ENCODE data around the gene TUBB3. TPM values are rescaled to one million over a fixed set of nuclear protein-coding genes. Genes with fewer than 3 reads are reported as not detected.

The TUBB3 gene
- total RNA-seq, 1 donor from 2014 or later: 541 TPM

- DNase-seq (ENCODE audit: low read depth, low spot score): no peak
- H3K4me3 Mint-ChIP-seq: no peak overlapping the region
- TF ChIP-seq CTCF (conservative IDR thresholded peaks at IDR 0.05): no peak
- H3K27ac Mint-ChIP-seq (ENCODE audit: unreplicated experiment): no peak overlapping the region
- H3K27me3 Mint-ChIP-seq (ENCODE audit: low read depth): no peaks in the 10 kb centered on the region
- H3K36me3 Mint-ChIP-seq (ENCODE audit: low read depth): peaks cover 7% of the 10 kb centered on the region
- H3K9me3 Mint-ChIP-seq: no peaks in the 10 kb centered on the region
- no peaks in the 10 kb centered on the region for H3K4me1 Mint-ChIP-seq
Observed at GRCh38 chr16:89981414-89981813, 58.3 kb downstream of the TUBB3 start.

GRCh38 chr16:89982318-89982717 is 59.2 kb downstream of the TUBB3 start:
- peaks cover 14% of the 10 kb centered on the region for H3K36me3 Mint-ChIP-seq (ENCODE audit: low read depth)
- H3K4me1 Mint-ChIP-seq: no peaks in the 10 kb centered on the region
- H3K27ac Mint-ChIP-seq (ENCODE audit: unreplicated experiment): no peak overlapping the region
- no peak overlapping the region for H3K4me3 Mint-ChIP-seq
- H3K9me3 Mint-ChIP-seq: no peaks in the 10 kb centered on the region
- H3K27me3 Mint-ChIP-seq (ENCODE audit: low read depth): no peaks in the 10 kb centered on the region
- TF ChIP-seq CTCF (conservative IDR thresholded peaks at IDR 0.05): no peak
- no peak for DNase-seq (ENCODE audit: low read depth, low spot score)

- TF ChIP-seq CTCF (conservative IDR thresholded peaks at IDR 0.05): no peak
- Mint-ChIP-seq H3K27ac (ENCODE audit: unreplicated experiment) (no peak overlapping the region), H3K36me3 (ENCODE audit: low read depth) (peaks cover 15% of the 10 kb centered on the region), H3K9me3 (no peaks in the 10 kb centered on the region), H3K4me1 (no peaks in the 10 kb centered on the region), H3K4me3 (no peak overlapping the region), H3K27me3 (ENCODE audit: low read depth) (no peaks in the 10 kb centered on the region)
- no peak for DNase-seq (ENCODE audit: low read depth, low spot score)
Observed at GRCh38 chr16:89983536-89983935, 60.4 kb downstream of the TUBB3 start.

GRCh38 chr16:89984216-89984615 is 61.1 kb downstream of the TUBB3 start:
- no peak for DNase-seq (ENCODE audit: low read depth, low spot score)
- no peaks in the 10 kb centered on the region for H3K4me1 Mint-ChIP-seq
- no peak for TF ChIP-seq CTCF (conservative IDR thresholded peaks at IDR 0.05)
- H3K27ac Mint-ChIP-seq (ENCODE audit: unreplicated experiment): no peak overlapping the region
- peaks cover 14% of the 10 kb centered on the region for H3K36me3 Mint-ChIP-seq (ENCODE audit: low read depth)
- no peaks in the 10 kb centered on the region for H3K27me3 Mint-ChIP-seq (ENCODE audit: low read depth)
- H3K9me3 Mint-ChIP-seq: no peaks in the 10 kb centered on the region
- H3K4me3 Mint-ChIP-seq: no peak overlapping the region

- H3K36me3 Mint-ChIP-seq (ENCODE audit: low read depth): peaks cover 14% of the 10 kb centered on the region
- no peaks in the 10 kb centered on the region for H3K4me1 Mint-ChIP-seq
- H3K27me3 Mint-ChIP-seq (ENCODE audit: low read depth): no peaks in the 10 kb centered on the region
- no peaks in the 10 kb centered on the region for H3K9me3 Mint-ChIP-seq
- no peak for TF ChIP-seq CTCF (conservative IDR thresholded peaks at IDR 0.05)
- no peak for DNase-seq (ENCODE audit: low read depth, low spot score)
- H3K4me3 Mint-ChIP-seq: no peak overlapping the region
- no peak overlapping the region for H3K27ac Mint-ChIP-seq (ENCODE audit: unreplicated experiment)
Observed at GRCh38 chr16:89985219-89985618, 62.1 kb downstream of the TUBB3 start.

Other genes with a start within 250 kb of the TUBB3 start
- gene CDK10, start 236.7 kb upstream of the TUBB3 start, total RNA-seq: 127 and 131 TPM in 2 replicates
- 8.6 and 10.6 TPM in 2 replicates for gene SPATA2L, start 221.6 kb upstream of the TUBB3 start, total RNA-seq
- 18.0 and 20.2 TPM in 2 replicates for gene VPS9D1, start 202.4 kb upstream of the TUBB3 start, total RNA-seq
- gene ZNF276, start 201.8 kb upstream of the TUBB3 start, total RNA-seq: 31.6 and 32.9 TPM in 2 replicates
- 118 and 129 TPM in 2 replicates for gene FANCA, start 106.7 kb upstream of the TUBB3 start, total RNA-seq
- gene SPIRE2, start 94.9 kb upstream of the TUBB3 start, total RNA-seq: 18.0 and 19.3 TPM in 2 replicates
- 198 and 209 TPM in 2 replicates for gene TCF25, start 49.8 kb upstream of the TUBB3 start, total RNA-seq
- gene MC1R, start 4.5 kb upstream of the TUBB3 start, total RNA-seq: 7.7 and 8.3 TPM in 2 replicates
- gene DEF8, start 25.4 kb downstream of the TUBB3 start, total RNA-seq: 67.6 and 70.1 TPM in 2 replicates
- 4.9 and 5.6 TPM in 2 replicates for gene DBNDD1, start 96.1 kb downstream of the TUBB3 start, total RNA-seq
- not detected in 2 replicates for gene PRDM7, start 154.0 kb downstream of the TUBB3 start, total RNA-seq